Uterus (tissue), 4 donors: Measurements from ENCODE around the gene RNF217. TPM values are rescaled to one million over a fixed set of nuclear protein-coding genes. Genes with fewer than 3 reads are reported as not detected.

Experiments
- DNase-seq, 2 donors: peaks; one replicate each; pipeline ENCODE4 v3.0.0-alpha.2; 2019 to 2020
- H3K27ac ChIP-seq, 2 donors: fragments of 200-600 bp; sonication (generic); 1 replicate in 1 of 2; 2 replicates in 1 of 2; pipeline ENCODE4 v1.5.1; 2016 to 2018
- H3K27me3 ChIP-seq, 2 donors: fragments of 200-600 bp; sonication (generic); one replicate each; pipeline ENCODE4 v1.5.1; 2018 to 2019; ENCODE audit warnings: control low read depth in 1 of 2
- H3K36me3 ChIP-seq, 2 donors: fragments of 200-600 bp; sonication (generic); one replicate each; pipeline ENCODE4 v1.5.1; 2019; ENCODE audit warnings: control low read depth in 1 of 2
- H3K4me1 ChIP-seq, 2 donors: fragments of 200-600 bp; sonication (generic); one replicate each; pipeline ENCODE4 v1.5.1; 2018 to 2019; ENCODE audit warnings: control low read depth in 1 of 2
- H3K4me3 ChIP-seq, 2 donors: fragments of 200-600 bp; sonication (generic); 1 replicate in 1 of 2; 2 replicates in 1 of 2; pipeline ENCODE4 v1.5.1; 2018 to 2019; ENCODE audit warnings: mild to moderate bottlenecking in 1 of 2
- H3K9me3 ChIP-seq, 2 donors: fragments of 200-600 bp; sonication (generic); one replicate each; pipeline ENCODE4 v1.5.1; 2019; ENCODE audit warnings: control low read depth in 1 of 2
- POLR2A ChIP-seq, 2 donors: fragments of 450-650 bp; IDR thresholded peaks; one replicate each; pipeline ENCODE4 v1.6.1; 2016; ENCODE audit warnings: antibody characterized with exemption in 2 of 2, mild to moderate bottlenecking in 1 of 2, moderate library complexity in 1 of 2
- intact Hi-C: fragments of 100-400 bp; cut with DNase I; formaldehyde crosslinking; loops from one replicate; pipeline ENCODE4 v1.15.1; 2023; ENCODE audit warnings: low total_unique reads
- total RNA-seq, 4 donors: library from RNA; depleted of rRNA in 3 of 4; stranded (reverse); fragments of >200 nt in 3 of 4; gene quantifications; one replicate each; pipeline versions ENCODE4 v1.1.0 to v1.2.4, GENCODE V29; 2014 to 2023
- TF ChIP-seq, protein P1 (sequence below), 4 experiments: fragments of 200-600 bp in 2 of 4; fragments of 450-650 bp in 2 of 4; sonication (generic) in 2 of 4; IDR thresholded peaks; one replicate each; pipeline ENCODE4 v1.5.1; 2016 to 2019; ENCODE audit warnings: antibody characterized with exemption in 4 of 4, mild to moderate bottlenecking in 2 of 4, moderate library complexity in 1 of 4
- donor health status: DM: yes; HTN: yes; CAD: no.

The RNF217 gene
- total RNA-seq, 4 donors from 2014 or later: 22.9 to 42.0 (median 29.0) TPM

DNA sequence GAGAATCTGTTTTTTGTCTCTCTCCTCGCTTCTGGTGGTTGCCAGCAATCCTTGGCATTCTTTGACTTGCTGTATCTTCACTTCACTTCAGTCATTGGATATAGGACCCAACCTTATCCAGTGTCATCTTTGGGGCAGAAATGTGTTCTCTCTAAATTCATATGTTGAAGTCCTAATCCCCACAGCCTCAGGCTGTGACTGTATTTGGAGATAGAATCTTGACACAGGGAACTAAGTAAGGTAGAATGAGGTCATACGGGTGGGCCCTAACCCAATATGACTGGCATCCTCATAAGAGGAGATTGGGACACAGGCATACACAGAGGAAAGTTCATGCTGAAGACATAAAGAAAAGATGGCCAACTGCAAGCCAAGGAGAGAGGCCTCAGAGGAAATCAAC is 139.4 kb downstream of the RNF217 start:
- no peaks in the 10 kb centered on the region for H3K4me1 ChIP-seq
- H3K9me3 ChIP-seq: no peaks in the 10 kb centered on the region
- H3K4me3 ChIP-seq: no peak overlapping the region
- no peaks in the 10 kb centered on the region for H3K27me3 ChIP-seq
- H3K36me3 ChIP-seq: no peaks in the 10 kb centered on the region
- H3K27ac ChIP-seq: no peak overlapping the region
- intact Hi-C loops: no loop called here
- TF ChIP-seq POLR2A (IDR thresholded peaks at IDR 0.05): no peak
- TF ChIP-seq, protein P1, sequence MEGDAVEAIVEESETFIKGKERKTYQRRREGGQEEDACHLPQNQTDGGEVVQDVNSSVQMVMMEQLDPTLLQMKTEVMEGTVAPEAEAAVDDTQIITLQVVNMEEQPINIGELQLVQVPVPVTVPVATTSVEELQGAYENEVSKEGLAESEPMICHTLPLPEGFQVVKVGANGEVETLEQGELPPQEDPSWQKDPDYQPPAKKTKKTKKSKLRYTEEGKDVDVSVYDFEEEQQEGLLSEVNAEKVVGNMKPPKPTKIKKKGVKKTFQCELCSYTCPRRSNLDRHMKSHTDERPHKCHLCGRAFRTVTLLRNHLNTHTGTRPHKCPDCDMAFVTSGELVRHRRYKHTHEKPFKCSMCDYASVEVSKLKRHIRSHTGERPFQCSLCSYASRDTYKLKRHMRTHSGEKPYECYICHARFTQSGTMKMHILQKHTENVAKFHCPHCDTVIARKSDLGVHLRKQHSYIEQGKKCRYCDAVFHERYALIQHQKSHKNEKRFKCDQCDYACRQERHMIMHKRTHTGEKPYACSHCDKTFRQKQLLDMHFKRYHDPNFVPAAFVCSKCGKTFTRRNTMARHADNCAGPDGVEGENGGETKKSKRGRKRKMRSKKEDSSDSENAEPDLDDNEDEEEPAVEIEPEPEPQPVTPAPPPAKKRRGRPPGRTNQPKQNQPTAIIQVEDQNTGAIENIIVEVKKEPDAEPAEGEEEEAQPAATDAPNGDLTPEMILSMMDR (IDR thresholded peaks at IDR 0.05): no peak
- no peak for DNase-seq

DNA sequence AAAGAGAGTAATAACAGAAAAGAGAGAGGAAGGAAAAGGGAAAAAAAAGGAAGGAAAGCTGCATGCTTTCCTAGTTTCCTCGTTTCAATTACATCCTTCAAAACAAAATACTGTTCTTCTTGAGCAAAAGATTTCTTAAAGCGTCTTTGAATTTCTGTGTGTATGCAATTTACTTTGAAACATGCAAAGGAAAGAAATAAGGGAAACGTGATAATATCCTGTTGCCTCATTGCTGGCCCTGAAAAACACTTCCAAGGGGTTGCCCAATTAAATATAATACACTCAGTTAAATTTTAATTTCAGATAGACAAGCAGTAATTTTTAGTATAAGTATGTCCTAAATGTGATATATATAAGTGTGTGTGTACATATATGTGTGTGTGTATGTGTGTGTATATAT is 140.2 kb downstream of the RNF217 start:
- Histone ChIP-seq H3K27ac (no peak overlapping the region), H3K4me1 (no peaks in the 10 kb centered on the region), H3K36me3 (no peaks in the 10 kb centered on the region), H3K27me3 (no peaks in the 10 kb centered on the region), H3K9me3 (no peaks in the 10 kb centered on the region), H3K4me3 (no peak overlapping the region)
- intact Hi-C loops: no loop called here
- no peak for TF ChIP-seq POLR2A (IDR thresholded peaks at IDR 0.05)
- TF ChIP-seq, protein P1 (IDR thresholded peaks at IDR 0.05): no peak
- DNase-seq: no peak

DNA sequence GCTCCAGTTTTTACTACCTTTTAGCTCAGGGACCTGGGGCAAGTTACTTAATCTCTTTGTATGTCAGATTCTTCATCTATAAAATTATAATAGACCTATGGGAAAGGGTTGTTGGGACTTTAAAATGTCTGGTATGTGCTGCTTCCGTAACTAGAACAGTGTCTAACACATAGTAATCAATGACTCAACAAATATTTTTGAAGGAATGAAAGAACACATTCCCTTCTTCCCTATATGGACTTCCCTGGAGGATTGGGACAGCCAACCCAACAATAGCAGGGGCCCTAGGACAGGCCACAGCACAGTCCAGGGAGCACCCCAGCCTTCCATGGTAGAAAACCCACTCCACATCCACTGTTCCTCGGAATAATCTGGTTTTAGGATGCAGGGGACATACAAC is 140.7 kb downstream of the RNF217 start:
- Histone ChIP-seq H3K36me3 (no peaks in the 10 kb centered on the region), H3K9me3 (no peaks in the 10 kb centered on the region), H3K27ac (no peak overlapping the region), H3K4me3 (no peak overlapping the region), H3K4me1 (no peaks in the 10 kb centered on the region), H3K27me3 (no peaks in the 10 kb centered on the region)
- intact Hi-C loops: no loop called here
- DNase-seq: no peak
- TF ChIP-seq, protein P1 (IDR thresholded peaks at IDR 0.05): no peak
- TF ChIP-seq POLR2A (IDR thresholded peaks at IDR 0.05): no peak

DNA sequence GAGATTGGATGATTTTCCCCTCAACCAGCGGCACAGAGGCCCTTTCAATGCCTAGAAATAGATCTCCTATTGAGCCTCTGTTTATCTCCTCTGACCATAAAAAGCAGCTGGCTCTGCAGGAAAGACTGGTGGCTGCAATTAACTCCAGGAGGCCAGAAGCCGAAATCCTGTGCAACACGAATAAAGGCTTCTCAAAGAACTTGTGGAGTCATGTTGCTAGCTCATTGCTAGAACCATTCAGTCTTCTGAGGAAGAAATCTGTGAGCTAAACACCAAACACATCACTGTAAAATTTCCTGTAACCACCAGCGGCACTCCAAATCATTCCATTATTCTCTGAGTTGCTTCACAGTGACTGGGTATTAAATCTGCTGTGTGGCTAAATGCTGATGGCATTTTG is 142.2 kb downstream of the RNF217 start:
- DNase-seq: no peak
- Histone ChIP-seq H3K4me3 (no peak overlapping the region), H3K27ac (no peak overlapping the region), H3K36me3 (no peaks in the 10 kb centered on the region), H3K9me3 (no peaks in the 10 kb centered on the region), H3K27me3 (no peaks in the 10 kb centered on the region), H3K4me1 (no peaks in the 10 kb centered on the region)
- TF ChIP-seq POLR2A (IDR thresholded peaks at IDR 0.05): no peak
- TF ChIP-seq, protein P1 (IDR thresholded peaks at IDR 0.05): no peak
- intact Hi-C loops: no loop called here

DNA sequence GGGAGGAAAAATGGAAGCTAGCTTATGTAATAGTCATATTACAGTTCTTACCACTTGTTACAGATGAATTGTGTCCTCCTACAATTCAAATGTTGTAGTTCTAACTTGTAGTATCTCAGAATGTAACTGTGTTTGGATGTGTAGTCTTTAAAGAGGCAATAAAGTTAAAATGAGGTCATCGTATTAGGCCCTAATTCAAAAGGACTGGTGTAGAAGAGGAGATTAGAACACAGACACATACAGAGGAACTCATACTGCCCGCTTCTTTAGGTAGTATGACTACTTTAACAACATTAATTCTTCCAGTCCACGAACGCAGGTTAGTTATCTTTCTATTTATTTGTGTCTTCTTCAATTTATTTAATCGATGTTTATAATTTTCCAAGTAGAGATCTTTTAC is 144.8 kb downstream of the RNF217 start:
- TF ChIP-seq, protein P1 (IDR thresholded peaks at IDR 0.05): no peak
- no peak for DNase-seq
- no peaks in the 10 kb centered on the region for H3K36me3 ChIP-seq
- no peak overlapping the region for H3K4me3 ChIP-seq
- H3K9me3 ChIP-seq: peaks cover 0 to 5% of the 10 kb centered on the region in 2 donors
- intact Hi-C loops: no loop called here
- H3K4me1 ChIP-seq: no peaks in the 10 kb centered on the region
- H3K27me3 ChIP-seq: no peaks in the 10 kb centered on the region
- H3K27ac ChIP-seq: no peak overlapping the region
